Common myeloid progenitor, CD34-positive (primary cell): Measurements from ENCODE around the gene IL31.

Experiments used
- CTCF ChIA-PET: fragments of 350-600 bp; sonication (Branson Sonifier 250); formaldehyde crosslinking; loops from one replicate; lab custom pipeline; 2021; ENCODE audit warnings: antibody characterized with exemption; lab: Charles Lee
- POLR2A ChIA-PET: fragments of 350-600 bp; sonication (Branson Sonifier 250); formaldehyde crosslinking; loops from one replicate; lab custom pipeline; 2021; ENCODE audit warnings: antibody characterized with exemption; lab: Charles Lee
- DNase-seq, 3 donors: peaks; one replicate each; pipeline versions ENCODE4 v3.0.0 to v3.0.0-alpha.2; 2013
- H3K27ac ChIP-seq, 2 experiments: 1 replicate in 1 of 2; 2 replicates in 1 of 2; pipeline ENCODE4 v1.7.0; 2013; ENCODE audit warnings: inconsistent platforms in 2 of 2, low read length in 2 of 2, mild to moderate bottlenecking in 2 of 2, low read depth in 1 of 2, moderate library complexity in 1 of 2; ENCODE audit not compliant: severe bottlenecking in 2 of 2, insufficient read depth in 1 of 2, poor library complexity in 1 of 2
- H3K27me3 ChIP-seq, 5 experiments: replicated peaks in 2 of 5; 1 replicate in 3 of 5; 2 replicates in 2 of 5; pipeline versions ENCODE4 v1.6.1 to v1.7.0; 2013; ENCODE audit warnings: low read length in 4 of 5, mild to moderate bottlenecking in 2 of 5, moderate library complexity in 2 of 5, inconsistent platforms in 1 of 5; ENCODE audit not compliant: insufficient read depth in 5 of 5, control insufficient read depth in 4 of 5
- H3K36me3 ChIP-seq, 4 experiments: 1 replicate in 2 of 4; 2 replicates in 2 of 4; pipeline versions ENCODE4 v1.6.1 to v1.7.0; 2013; ENCODE audit warnings: low read length in 3 of 4, control low read depth in 1 of 4, mild to moderate bottlenecking in 1 of 4; ENCODE audit not compliant: control insufficient read depth in 4 of 4, insufficient read depth in 4 of 4
- H3K4me1 ChIP-seq, 4 experiments: 1 replicate in 3 of 4; 2 replicates in 1 of 4; pipeline versions ENCODE4 v1.6.1 to v1.7.1; 2013; ENCODE audit warnings: low read length in 3 of 4, mild to moderate bottlenecking in 3 of 4, control low read depth in 1 of 4, inconsistent platforms in 1 of 4, moderate library complexity in 1 of 4; ENCODE audit not compliant: control insufficient read depth in 4 of 4, insufficient read depth in 4 of 4; ENCODE audit errors: control extremely low read depth in 1 of 4
- H3K4me3 ChIP-seq, 7 experiments: 1 replicate in 4 of 7; 2 replicates in 3 of 7; pipeline versions ENCODE4 v1.5.1 to v1.7.0; 2013; ENCODE audit warnings: mild to moderate bottlenecking in 7 of 7, low read length in 6 of 7, moderate library complexity in 6 of 7, inconsistent platforms in 2 of 7, low read depth in 2 of 7, control low read depth in 1 of 7; ENCODE audit not compliant: insufficient read depth in 4 of 7, control insufficient read depth in 1 of 7; ENCODE audit errors: extremely low read depth in 1 of 7
- H3K9me3 ChIP-seq, 5 experiments: 1 replicate in 4 of 5; 2 replicates in 1 of 5; pipeline versions ENCODE4 v1.6.1 to v1.7.1; 2013; ENCODE audit warnings: low read length in 4 of 5, mild to moderate bottlenecking in 2 of 5, inconsistent platforms in 1 of 5, low read depth in 1 of 5, moderate library complexity in 1 of 5; ENCODE audit not compliant: control insufficient read depth in 4 of 5, insufficient read depth in 2 of 5; ENCODE audit errors: control extremely low read depth in 1 of 5
- WGBS: methylation state at CpG from one replicate; pipeline ENCODE4 v1.1.5; 2013; ENCODE audit not compliant: insufficient coverage; 5-methylcytosine and 5-hydroxymethylcytosine counted together

IL31 gene

DNA sequence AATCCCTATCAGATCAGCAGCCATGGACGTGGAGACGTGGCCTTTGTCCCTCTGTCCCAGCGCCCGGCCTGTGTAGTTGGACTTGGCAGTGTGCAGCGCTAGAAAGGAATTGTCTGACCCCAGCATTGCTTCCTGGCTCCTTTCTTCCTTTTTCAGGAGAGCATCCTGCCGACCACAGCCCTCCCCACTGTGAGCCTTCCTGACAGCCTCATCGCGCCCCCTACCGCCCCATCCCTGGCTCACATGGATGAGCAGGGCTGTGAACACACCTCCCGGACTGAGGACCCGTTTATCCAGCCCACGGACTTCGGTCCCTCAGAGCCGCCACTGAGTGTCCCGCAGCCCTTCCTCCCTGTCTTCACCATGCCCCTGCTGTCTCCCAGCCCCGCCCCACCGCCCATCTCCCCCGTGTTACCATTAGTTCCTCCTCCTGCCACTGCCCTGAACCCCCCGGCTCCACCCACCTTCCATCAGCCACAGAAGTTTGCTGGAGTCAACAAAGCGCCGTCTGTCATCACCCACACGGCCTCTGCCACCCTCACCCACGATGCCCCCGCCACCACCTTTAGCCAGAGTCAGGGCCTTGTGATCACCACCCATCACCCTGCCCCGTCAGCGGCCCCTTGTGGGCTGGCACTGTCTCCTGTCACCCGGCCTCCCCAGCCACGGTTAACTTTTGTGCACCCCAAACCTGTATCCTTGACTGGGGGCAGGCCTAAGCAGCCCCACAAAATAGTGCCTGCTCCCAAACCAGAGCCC lies 40.6 kb downstream of the IL31 start:
- no peaks in the 10 kb centered on the region for H3K9me3 ChIP-seq
- no peak overlapping the region for H3K4me3 ChIP-seq
- no peak overlapping the region for H3K27ac ChIP-seq
- CTCF ChIA-PET = interaction anchor here (0.6 to 1.9 kb wide), 7 partner anchors 10 to 82 kb away, joined by 3 to 18 read pairs (median 4); no protein-coding TSS in a partner anchor
- H3K36me3 ChIP-seq = peaks cover 10 to 89% (median 73%) of the 10 kb centered on the region in 4 experiments
- DNase-seq = no peak
- H3K27me3 ChIP-seq = no peaks in the 10 kb centered on the region
- POLR2A ChIA-PET = interaction anchor here (1.5 kb wide), 1 partner anchor 92 kb away, joined by 3 read pairs; the partner anchor contains the start of gene DIABLO
- H3K4me1 ChIP-seq = no peaks in the 10 kb centered on the region
- WGBS = 85% methylated on average over 21 of the region's 28 CpGs

DNA sequence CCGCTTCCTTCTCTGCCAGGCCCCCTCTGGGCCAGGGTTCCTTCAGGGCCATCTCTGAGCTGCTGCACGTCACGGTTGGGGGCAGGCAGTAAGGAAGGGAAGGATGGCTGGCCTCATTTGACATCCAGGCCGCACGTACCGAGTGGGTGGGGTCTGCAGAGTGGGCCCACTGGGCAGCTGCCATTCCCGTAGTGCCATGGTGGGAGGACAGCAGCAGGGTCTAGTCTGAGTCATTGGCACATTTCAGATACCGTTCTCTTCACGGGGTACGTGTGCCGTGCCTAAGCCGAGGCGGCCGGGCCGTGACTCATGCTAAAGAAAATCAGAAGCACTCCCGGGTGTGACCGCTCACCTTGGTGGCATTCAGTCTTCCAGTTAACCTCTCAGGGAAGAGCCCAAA lies 43.9 kb downstream of the IL31 start:
- ChIA-PET POLR2A (no interaction called here), CTCF (interaction anchor here (0.7 to 4.2 kb wide), 10 partner anchors 8 to 82 kb away, joined by 3 to 27 read pairs (median 4); no protein-coding TSS in a partner anchor)
- Histone ChIP-seq H3K27ac (no peak overlapping the region), H3K9me3 (no peaks in the 10 kb centered on the region), H3K4me3 (no peak overlapping the region), H3K36me3 (peaks cover 3 to 80% (median 67%) of the 10 kb centered on the region in 4 experiments), H3K4me1 (peaks cover 0 to 3% (median 0%) of the 10 kb centered on the region in 4 experiments), H3K27me3 (no peaks in the 10 kb centered on the region)
- DNase-seq = no peak
- WGBS = 90% methylated on average over 17 of the region's 17 CpGs

DNA sequence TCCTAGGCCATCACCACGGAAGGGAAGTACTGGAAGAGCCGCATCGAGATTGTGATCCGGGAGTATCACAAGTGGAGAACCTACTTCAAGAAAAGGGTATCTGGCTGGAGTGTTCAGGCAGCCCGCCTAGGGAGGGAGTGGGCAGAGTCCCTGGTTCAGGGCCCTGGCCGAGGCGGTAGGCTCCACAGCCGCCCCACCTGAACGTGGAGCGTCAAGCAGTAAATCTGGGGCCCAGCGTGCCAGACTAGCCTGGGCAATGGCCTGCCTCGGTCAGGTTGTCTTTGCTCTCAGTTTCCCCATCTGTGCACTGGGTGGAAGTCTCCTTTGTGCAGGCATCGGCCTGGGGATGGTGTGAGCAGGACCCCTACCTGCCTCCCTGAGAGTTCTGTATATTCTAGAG lies 44.9 kb downstream of the IL31 start:
- no peaks in the 10 kb centered on the region for H3K27me3 ChIP-seq
- ChIA-PET CTCF (interaction anchor here (0.9 to 4.2 kb wide), 6 partner anchors 9 to 79 kb away, joined by 3 to 27 read pairs (median 6); no protein-coding TSS in a partner anchor), POLR2A (no interaction called here)
- H3K4me1 ChIP-seq = peaks cover 0 to 3% (median 0%) of the 10 kb centered on the region in 4 experiments
- 97% methylated on average over 13 of the region's 13 CpGs for WGBS
- H3K9me3 ChIP-seq = no peaks in the 10 kb centered on the region
- H3K4me3 ChIP-seq = no peak overlapping the region
- no peak overlapping the region for H3K27ac ChIP-seq
- H3K36me3 ChIP-seq = peaks cover 3 to 76% (median 62%) of the 10 kb centered on the region in 4 experiments
- no peak for DNase-seq

DNA sequence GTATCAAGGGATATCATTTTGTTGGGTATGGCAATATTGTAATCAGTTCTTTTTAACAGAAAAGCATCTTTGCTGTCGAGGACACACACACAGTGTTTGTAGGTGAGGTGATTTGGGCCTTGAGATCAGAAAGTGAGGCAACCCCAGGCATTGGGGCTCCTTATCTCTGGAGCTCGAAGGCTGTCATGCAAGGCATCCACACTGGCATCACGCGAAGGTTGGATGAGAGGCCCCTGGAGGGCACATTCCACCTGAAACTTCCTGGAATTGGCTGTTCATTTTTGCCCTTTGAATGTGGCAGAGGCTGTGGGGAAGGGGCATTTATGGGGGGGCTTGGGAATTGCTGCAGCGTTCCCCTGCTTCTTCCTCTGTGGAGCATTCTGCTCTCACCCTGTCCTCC lies 45.5 kb downstream of the IL31 start:
- peaks cover 0 to 5% (median 2%) of the 10 kb centered on the region in 4 experiments for H3K4me1 ChIP-seq
- ChIA-PET POLR2A (no interaction called here), CTCF (interaction anchor here (0.9 to 4.2 kb wide), 4 partner anchors 64 to 80 kb away, joined by 3 to 27 read pairs (median 10); no protein-coding TSS in a partner anchor)
- DNase-seq = no peak
- no peaks in the 10 kb centered on the region for H3K27me3 ChIP-seq
- H3K4me3 ChIP-seq = no peak overlapping the region
- no peak overlapping the region for H3K27ac ChIP-seq
- no peaks in the 10 kb centered on the region for H3K9me3 ChIP-seq
- peaks cover 3 to 71% (median 57%) of the 10 kb centered on the region in 4 experiments for H3K36me3 ChIP-seq
- WGBS = 97% methylated on average over 4 of the region's 5 CpGs

DNA sequence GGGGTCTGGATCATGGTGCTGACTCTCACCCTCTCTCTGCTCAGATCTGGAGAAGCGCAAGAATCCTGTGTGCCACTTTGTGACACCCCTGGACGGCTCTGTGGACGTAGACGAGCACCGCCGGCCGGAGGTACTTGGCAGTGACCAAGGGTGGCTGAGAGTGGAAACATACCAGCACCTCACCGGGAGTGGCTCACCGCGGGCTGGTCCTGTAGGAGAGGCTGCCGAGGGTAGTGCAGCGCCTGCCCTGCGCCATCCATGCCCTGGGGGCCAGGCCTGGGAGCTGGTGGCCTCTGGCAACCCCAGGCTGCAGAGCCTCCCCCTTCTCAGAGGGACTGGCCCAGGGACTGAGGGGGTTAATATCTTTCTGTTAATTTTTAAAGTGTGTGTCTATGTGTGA lies 46.2 kb downstream of the IL31 start:
- Histone ChIP-seq H3K27ac (no peak overlapping the region), H3K36me3 (peaks cover 3 to 64% (median 51%) of the 10 kb centered on the region in 4 experiments), H3K4me1 (peaks cover 0 to 12% (median 6%) of the 10 kb centered on the region in 4 experiments), H3K9me3 (no peaks in the 10 kb centered on the region), H3K27me3 (no peaks in the 10 kb centered on the region), H3K4me3 (no peak overlapping the region)
- ChIA-PET CTCF (interaction anchor here (1.1 to 4.2 kb wide), 3 partner anchors 65 to 73 kb away, joined by 3 to 27 read pairs (median 3); no protein-coding TSS in a partner anchor), POLR2A (interaction anchor here (0.7 kb wide), 1 partner anchor 106 kb away, joined by 3 read pairs; the partner anchor contains the start of gene BCL7A)
- DNase-seq = no peak
- 90% methylated on average over 12 of the region's 13 CpGs for WGBS

DNA sequence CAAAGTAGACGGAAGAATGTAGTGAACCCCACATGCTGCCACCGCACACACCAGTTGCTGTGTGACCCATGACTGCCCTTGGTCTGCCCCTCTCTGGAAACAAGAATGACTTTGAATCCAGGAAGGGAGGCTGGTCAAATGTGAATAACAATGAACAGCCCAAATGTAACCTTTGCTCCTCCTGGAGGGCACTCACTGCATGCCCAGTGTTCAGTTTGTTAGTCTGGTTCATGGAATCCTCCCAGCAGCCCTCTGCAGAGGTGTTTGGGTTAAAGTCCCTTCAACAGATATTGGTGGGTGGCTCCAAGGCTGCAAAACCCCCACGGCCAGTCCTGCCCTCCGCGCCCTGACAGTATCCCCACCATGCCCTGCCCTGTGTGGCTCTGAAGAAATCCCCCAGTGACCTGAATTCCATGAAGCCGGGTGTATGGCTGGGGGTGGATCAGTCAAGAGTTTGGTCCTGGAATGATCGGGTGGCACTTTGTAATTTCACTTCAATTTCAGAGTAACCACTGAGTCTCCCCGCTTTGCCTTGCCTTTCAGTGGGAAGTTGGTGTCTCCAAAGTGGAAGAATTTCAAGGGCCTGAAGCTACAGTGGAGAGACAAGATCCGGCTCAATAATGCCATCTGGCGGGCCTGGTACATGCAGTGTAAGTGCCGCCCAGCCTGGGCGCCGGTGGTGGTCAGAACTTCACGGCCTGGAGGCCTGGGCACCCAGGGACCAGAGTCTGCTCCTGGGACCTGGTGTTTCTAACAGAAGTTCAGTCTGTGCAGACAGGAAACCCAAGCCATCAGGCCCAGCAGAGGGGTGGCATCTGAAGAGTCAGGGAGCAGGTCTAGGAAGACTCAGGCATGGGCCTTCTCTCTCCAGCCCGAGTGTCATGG lies 47.1 kb downstream of the IL31 start:
- Histone ChIP-seq H3K4me1 (peaks cover 0 to 14% (median 8%) of the 10 kb centered on the region in 4 experiments), H3K9me3 (no peaks in the 10 kb centered on the region), H3K27ac (no peak overlapping the region), H3K27me3 (no peaks in the 10 kb centered on the region), H3K4me3 (no peak overlapping the region), H3K36me3 (peaks cover 3 to 56% (median 43%) of the 10 kb centered on the region in 4 experiments)
- POLR2A ChIA-PET = interaction anchor here (0.7 kb wide), 1 partner anchor 105 kb away, joined by 3 read pairs; the partner anchor contains the start of gene BCL7A
- CTCF ChIA-PET = interaction anchor here (0.9 to 9.0 kb wide), 7 partner anchors 16 to 72 kb away, joined by 3 to 120 read pairs (median 3); no protein-coding TSS in a partner anchor
- WGBS = 91% methylated on average over 14 of the region's 15 CpGs
- DNase-seq = no peak
